HuH-7.5 (cell line): ENCODE measurements around the gene CTNNA2.
"Not testable (repeated sequence)": the region's sequence is repeated elsewhere in the genome, so short reads cannot be mapped to it uniquely, and the experiment has no call there.

Experiments used
- DNase-seq: peaks from one replicate; pipeline ENCODE4 v3.0.0; 2011; ENCODE audit warnings: low spot score

CTNNA2 gene

GRCh38 chr2:80146757-80147156 is 633.9 kb downstream of the CTNNA2 start:
- not testable (repeated sequence) for DNase-seq

- DNase-seq, result no peak
Observed at GRCh38 chr2:80147690-80148089, 634.8 kb downstream of the CTNNA2 start.

DNA sequence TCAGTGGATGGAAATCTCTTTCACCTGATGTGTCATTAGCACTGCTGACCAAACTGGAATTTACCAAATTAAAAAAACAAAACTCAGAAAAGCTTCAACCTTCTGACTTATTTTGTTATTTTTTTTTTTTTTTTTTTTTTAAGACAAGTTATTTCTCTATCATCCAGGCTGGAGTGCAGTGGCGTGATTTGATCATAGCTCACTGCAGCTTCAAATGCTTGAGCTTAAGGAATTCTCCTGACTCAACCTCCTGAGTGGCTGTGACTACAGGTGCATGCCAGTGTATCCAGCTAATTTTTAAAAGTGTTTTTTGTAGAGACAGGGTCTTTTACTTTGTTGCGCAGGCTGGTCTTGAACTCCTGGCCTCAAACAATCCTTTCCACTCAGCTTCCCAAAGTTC is 636.1 kb downstream of the CTNNA2 start:
- DNase-seq, result no peak

- no peak for DNase-seq
Observed at GRCh38 chr2:80149991-80150390, 637.1 kb downstream of the CTNNA2 start.

DNA sequence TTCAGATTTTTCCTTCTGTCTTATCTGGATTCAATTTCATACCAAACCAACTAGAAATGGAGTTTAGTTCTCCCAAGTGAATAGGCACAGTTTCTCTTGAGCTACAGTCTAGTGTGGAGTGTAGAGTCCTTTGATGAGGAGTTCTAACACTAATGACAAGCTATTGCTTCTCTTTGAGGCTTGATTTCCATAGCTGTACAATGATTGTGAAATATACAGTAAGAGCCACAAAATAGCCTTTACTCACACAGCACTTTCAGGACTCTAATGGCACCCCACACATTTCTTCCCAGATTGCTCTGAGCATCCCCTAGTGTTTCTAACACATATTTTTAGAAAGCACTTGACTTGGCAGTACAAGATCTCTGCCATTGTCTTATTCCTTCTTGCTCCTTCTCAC is 638.4 kb downstream of the CTNNA2 start:
- DNase-seq, result no peak

GRCh38 chr2:80151651-80152050 is 638.8 kb downstream of the CTNNA2 start:
- no peak for DNase-seq

GRCh38 chr2:80153151-80153550 is 640.3 kb downstream of the CTNNA2 start:
- no peak for DNase-seq

- no peak for DNase-seq
Observed at GRCh38 chr2:80153768-80154167, 640.9 kb downstream of the CTNNA2 start.

DNA sequence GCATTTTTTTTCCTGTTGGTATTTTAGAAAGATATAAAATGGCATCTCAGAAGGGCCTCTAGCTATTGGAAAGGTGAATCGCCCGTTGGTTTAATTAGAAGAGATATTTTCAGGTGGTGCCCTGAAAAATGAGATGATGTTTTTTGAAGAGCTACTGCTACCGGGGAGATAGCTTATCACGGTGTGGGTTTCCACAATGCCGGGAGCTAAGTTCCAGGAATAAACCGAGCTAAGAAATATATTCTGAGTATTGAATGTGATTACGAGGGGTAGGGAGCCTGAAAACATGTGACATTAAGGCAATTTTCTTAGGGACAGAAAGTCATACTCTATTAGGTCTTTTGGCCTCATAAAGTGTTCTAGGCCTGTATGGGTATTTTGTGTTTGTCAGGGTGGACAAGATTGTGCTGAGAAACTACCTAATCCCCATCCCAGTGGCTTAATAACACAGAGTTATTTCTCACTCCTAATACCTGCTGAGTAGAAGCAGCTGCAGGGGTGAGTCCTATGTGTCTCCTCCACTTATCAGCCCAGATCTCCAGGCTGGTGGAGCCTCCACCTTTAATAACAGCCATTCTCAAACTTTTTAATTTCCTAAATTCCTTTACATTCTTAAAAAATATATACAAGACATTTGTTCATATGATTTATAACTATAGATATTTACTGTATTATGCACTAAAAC is 641.5 kb downstream of the CTNNA2 start:
- DNase-seq, result no peak

GRCh38 chr2:80164375-80164774 is 651.5 kb downstream of the CTNNA2 start:
- no peak for DNase-seq

DNA sequence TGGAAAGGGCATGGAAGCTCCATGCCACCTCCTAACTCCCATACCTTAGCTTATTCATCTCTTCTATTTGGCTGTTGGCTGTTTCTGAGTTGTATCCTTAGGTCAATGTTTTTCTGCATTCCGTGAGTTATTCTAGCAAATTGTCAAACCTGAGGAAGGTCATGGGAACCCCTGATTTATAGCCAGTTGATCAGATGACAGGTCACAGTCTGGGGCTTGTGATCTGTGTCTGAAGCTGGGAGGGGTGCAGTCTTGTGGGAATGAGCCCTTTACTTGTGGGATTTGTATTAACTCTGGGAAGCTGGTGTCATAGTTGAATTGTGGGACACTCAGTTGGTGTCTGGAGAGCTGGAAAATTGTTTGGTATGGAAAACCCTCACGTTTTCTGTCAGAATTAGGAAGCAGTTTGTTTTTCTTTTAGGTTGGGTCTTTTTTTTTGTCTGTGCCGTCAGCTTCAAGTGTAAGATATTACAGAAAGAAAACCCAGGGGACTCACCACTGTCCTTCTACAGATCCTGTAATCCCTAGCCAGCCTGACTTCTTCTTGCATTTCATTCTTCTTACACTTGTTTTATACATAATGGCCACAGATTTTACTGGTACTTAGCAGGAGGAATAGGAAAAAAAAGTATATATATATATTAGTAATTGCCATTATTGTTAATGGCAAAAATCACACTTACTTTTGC is 653.8 kb downstream of the CTNNA2 start:
- no peak for DNase-seq

DNA sequence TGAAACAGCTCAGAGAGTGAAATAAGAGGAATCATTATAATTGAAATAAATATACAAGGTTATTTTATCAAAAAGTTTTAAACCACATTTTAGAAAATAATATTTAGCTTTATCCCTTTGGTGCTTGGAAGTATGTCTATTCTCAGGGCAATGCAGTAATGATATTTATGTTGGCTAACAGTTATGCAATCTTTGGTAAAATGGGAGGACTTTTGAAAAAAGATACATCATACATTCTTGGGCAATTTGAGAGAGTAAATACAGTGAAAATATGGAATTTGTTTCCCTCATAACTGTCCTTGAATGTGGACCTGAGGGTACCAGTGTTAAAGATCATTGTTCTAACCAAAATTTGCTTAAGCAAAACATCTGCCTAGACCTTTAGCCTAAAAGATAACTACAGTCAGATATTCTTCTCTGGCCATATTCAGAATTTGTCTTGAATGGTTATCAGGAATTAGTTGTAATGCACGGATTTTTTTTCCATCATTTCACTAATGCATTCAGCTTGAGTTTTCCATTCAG is 654.5 kb downstream of the CTNNA2 start:
- DNase-seq, result no peak

DNA sequence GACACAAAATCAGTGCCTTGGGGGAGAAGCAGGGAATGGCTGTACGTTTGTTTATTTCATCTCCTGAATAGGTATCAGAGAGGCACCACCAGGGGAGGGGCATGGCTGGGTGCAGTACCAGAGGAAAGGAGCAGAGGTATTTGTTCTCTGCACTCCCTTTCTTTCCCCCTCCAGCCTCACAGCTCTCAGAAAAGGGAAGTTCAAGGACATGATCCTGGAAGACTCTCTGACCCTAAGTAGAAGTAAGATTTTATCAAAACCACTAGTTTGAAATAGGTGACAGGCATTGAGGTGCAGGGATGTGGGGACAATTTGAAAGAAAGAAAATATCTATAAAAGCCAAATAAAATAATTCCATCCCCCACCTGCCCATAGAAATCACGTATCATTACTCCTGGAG is 655.2 kb downstream of the CTNNA2 start:
- no peak for DNase-seq

- no peak for DNase-seq
Observed at GRCh38 chr2:80168801-80169200, 656.0 kb downstream of the CTNNA2 start.

DNA sequence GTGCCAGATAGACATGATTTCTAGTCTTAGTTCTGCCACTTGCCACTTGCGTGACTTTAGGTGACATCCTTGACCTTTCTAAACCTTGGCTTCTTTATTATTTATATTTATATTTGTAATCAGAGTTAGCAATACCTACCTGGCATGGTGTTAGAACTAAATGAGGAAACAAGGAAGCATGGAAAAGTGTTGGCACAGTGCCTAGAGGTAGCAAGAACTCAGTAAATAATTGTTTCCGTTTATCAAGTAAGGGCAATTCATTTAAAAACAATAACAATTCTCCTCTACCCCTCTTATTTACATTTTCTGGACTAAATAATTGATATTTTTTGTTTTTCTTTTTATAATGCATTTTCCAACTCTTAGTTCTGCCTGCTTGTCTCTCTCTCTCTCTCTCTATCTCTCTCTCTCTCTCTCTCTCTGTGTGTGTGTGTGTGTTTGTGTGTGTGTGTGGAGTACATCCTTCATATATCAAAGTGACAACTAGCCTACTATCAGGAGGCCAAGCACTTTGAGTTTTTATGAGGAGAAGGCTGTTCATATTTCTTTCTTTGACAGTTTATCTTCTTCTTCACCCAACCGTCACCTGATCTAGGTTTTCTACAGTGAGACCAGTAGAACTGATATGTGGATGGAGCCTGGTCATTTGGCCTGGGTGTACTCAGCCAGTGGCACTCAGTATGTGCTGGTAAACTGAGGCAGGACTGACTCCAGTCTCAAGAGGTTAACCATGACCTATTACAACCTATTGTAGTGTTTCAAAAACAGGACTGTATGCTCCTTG is 657.2 kb downstream of the CTNNA2 start:
- DNase-seq, result no peak

- DNase-seq, result no peak
Observed at GRCh38 chr2:80185091-80185490, 672.2 kb downstream of the CTNNA2 start.

- no peak for DNase-seq
Observed at GRCh38 chr2:80186262-80186661, 673.4 kb downstream of the CTNNA2 start.

DNA sequence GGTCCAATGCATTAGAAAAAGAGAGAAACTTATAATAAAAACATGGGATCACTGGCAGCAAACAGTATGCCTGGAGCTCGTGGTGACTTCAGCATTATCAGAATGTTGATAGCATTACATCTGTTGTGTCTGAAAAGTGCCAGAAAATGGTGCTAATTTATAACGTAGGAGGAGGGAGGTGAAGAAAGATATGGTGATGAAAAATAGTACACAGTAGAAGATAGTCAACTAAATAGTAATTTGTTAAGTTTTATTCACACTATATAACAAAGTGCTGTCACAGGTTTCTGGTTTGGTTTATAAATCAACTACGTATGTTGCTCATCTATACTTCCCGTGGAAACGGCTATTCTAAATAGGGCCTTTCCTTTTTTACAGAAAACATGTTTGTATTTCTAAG is 674.3 kb downstream of the CTNNA2 start:
- DNase-seq, result no peak

DNA sequence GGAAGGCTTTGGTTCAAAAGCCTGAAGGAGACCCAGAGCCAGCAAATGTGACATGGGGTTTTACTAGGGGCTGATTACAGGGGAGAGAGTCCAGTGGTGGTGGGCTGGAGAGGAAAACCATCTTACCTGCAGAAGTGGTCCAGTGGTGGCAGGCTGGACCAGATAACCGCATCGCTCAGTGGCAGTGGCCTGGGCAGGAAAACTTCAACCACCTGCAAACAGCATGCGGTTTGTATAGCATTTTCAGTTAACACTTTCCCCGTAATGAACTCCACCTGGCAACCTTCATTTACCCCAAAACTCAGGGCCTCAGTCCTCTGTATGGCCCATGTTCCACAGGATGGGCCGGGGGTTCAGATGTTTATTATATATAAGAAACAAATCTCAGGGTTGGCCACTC is 677.3 kb downstream of the CTNNA2 start:
- DNase-seq, result no peak

- no peak for DNase-seq
Observed at GRCh38 chr2:80193566-80193965, 680.7 kb downstream of the CTNNA2 start.

DNA sequence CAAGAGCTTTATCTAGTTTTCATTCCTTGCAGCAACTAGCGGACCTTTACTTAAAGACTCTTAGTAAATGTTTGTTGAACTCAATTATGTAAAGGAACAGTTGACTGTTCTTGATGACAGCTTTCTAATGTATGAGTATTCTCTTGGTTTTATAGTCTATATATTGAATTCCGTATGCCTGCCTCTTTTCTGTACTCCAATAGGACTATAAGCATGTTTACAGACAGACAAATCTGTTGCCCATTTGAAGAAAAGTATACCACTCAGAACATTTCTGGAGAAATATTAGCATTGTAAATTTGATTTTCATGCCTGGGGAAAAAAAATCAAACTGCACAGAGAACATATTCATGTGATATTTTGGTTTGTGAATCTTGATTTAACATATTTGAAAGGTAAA is 682.2 kb downstream of the CTNNA2 start:
- DNase-seq, result no peak

DNA sequence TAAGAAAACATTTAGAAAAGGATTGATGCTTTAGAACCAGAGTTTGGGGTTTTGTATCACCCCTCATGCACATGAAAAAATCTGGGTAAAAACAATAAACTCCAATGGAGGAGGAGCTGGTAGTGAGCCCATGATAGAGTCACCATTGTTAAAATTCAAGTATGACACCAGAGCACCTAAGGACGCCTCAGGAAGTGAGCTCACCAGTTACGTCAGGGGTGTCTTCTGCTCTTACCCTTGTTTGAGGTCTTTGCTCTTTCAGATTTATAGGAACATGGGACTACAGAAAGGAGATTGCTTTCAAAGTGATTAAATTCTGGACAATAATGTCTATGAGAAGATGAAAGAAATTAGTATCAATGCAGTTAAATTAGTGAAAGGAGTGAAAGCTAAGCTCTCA is 685.2 kb downstream of the CTNNA2 start:
- no peak for DNase-seq

DNA sequence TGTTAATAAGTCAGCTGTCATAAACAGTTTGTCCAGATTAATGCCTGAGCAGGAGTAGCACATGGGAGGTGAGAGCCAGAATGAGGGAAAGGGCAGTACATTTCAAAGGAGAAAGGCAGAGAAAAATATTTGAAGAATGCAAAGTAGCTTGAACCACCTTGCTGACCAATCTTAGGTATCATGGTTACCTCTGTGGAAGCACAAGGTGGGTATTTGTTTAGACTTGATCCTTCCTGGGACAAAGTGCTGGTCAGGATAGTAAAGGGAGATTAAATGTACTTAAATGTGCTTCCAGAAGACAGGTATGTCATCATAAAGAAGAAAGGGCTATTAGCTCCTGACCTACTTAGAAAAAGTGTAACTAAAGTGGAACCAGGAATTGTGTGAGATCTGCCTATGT is 686.7 kb downstream of the CTNNA2 start:
- DNase-seq, result no peak
